Left lung (tissue), 10 donors: Measurements from ENCODE around the gene RMC1. TPM values are rescaled to one million over a fixed set of nuclear protein-coding genes. Genes with fewer than 3 reads are reported as not detected.

Experiments
- ATAC-seq: fragments of 200-7000 bp; cut with Tn5 transposase; one replicate; pipeline ENCODE4 v1.9.1; 2020; ENCODE audit warnings: moderate library complexity
- DNase-seq, 4 donors: peaks; one replicate each; pipeline ENCODE4 v3.0.0-alpha.2; 2013 to 2020
- H3K27ac ChIP-seq, 2 donors: fragments of 200-600 bp; sonication (generic) in 1 of 2; one replicate each; pipeline versions ENCODE4 v1.5.0 to v1.8.0; 2020 to 2021
- H3K27me3 ChIP-seq, 2 donors: fragments of 200-600 bp; sonication (generic) in 1 of 2; one replicate each; pipeline versions ENCODE4 v1.5.0 to v1.8.0; 2020 to 2021
- H3K36me3 ChIP-seq, 2 donors: fragments of 200-600 bp; sonication (generic) in 1 of 2; one replicate each; pipeline versions ENCODE4 v1.5.0 to v1.8.0; 2020 to 2021
- H3K4me1 ChIP-seq, 2 donors: fragments of 200-600 bp; one replicate each; pipeline ENCODE4 v1.8.0; 2021
- H3K4me3 ChIP-seq, 2 donors: fragments of 200-600 bp; sonication (generic) in 1 of 2; one replicate each; pipeline versions ENCODE4 v1.5.0 to v1.8.0; 2020 to 2021; ENCODE audit warnings: mild to moderate bottlenecking in 1 of 2
- H3K9me3 ChIP-seq, 2 donors: fragments of 200-600 bp; sonication (generic) in 1 of 2; one replicate each; pipeline versions ENCODE4 v1.5.0 to v1.8.0; 2020 to 2021
- CTCF ChIP-seq, 2 donors: fragments of 200-600 bp; sonication (generic) in 1 of 2; IDR thresholded peaks; one replicate each; pipeline versions ENCODE4 v1.5.0 to v1.8.0; 2021; ENCODE audit warnings: antibody characterized with exemption in 2 of 2
- intact Hi-C, 2 donors: fragments of 100-400 bp; cut with DNase I; formaldehyde crosslinking; loops; one replicate each; pipeline versions ENCODE4 v1.11.2 to v1.14.2; 2022
- polyA plus RNA-seq, 6 donors: library from polyadenylated mRNA; unstranded; fragments of 120-200 nt; gene quantifications; one replicate each; pipeline ENCODE4 v1.2.1, GENCODE V29; 2013; ENCODE audit not compliant: insufficient read length in 6 of 6
- total RNA-seq, 2 donors: library from RNA; stranded (reverse); fragmentation: NEBNext Ultra II Directional; extraction: Animal tissue kit (Norgen Biotek cat#: 25700); gene quantifications; one replicate each; pipeline ENCODE4 v1.2.1, GENCODE V29; 2021
- donor health status: DM: no; HTN: yes; CAD: no.
- donor health status: DM: no; HTN: no; CAD: no.

RMC1 gene
- total and polyA plus RNA-seq, 8 donors, result 23.5 to 37.9 (median 27.2) TPM

GRCh38 chr18:23459530-23459921, 43.8 kb upstream of the RMC1 start:
- TF ChIP-seq CTCF (IDR thresholded peaks at IDR 0.05), result no peak
- ATAC-seq, result no peak
- no peak overlapping the region for H3K4me3 ChIP-seq
- no peak for DNase-seq
- H3K27ac ChIP-seq, result peak overlapping the region in 1 of 2 donors; percentile 24
- peaks cover 24 to 75% of the 10 kb centered on the region in 2 donors for H3K4me1 ChIP-seq
- H3K36me3 ChIP-seq, result peaks cover 0 to 41% of the 10 kb centered on the region in 2 donors
- no peaks in the 10 kb centered on the region for H3K27me3 ChIP-seq
- H3K9me3 ChIP-seq, result no peaks in the 10 kb centered on the region
- intact Hi-C loops, result no loop called here

GRCh38 chr18:23460285-23461273, 42.7 kb upstream of the RMC1 start:
- peaks cover 18 to 65% of the 10 kb centered on the region in 2 donors for H3K4me1 ChIP-seq
- H3K9me3 ChIP-seq, result no peaks in the 10 kb centered on the region
- DNase-seq (no peak), ATAC-seq (no peak)
- H3K27ac ChIP-seq, result no peak overlapping the region
- TF ChIP-seq CTCF (IDR thresholded peaks at IDR 0.05), result no peak
- intact Hi-C loops, result no loop called here
- no peaks in the 10 kb centered on the region for H3K27me3 ChIP-seq
- peaks cover 0 to 46% of the 10 kb centered on the region in 2 donors for H3K36me3 ChIP-seq
- H3K4me3 ChIP-seq, result no peak overlapping the region

- ATAC-seq, result no peak
- peaks cover 0 to 57% of the 10 kb centered on the region in 2 donors for H3K36me3 ChIP-seq
- intact Hi-C loops, result no loop called here
Observed at GRCh38 chr18:23462876-23463275, 40.4 kb upstream of the RMC1 start.

GRCh38 chr18:23468753-23469459, 34.4 kb upstream of the RMC1 start:
- no peak overlapping the region for H3K4me3 ChIP-seq
- no peaks in the 10 kb centered on the region for H3K27me3 ChIP-seq
- ATAC-seq (no peak), DNase-seq (no peak)
- H3K36me3 ChIP-seq, result peaks cover 0 to 98% of the 10 kb centered on the region in 2 donors
- H3K4me1 ChIP-seq, result no peaks in the 10 kb centered on the region
- intact Hi-C loops, result no loop called here
- TF ChIP-seq CTCF (IDR thresholded peaks at IDR 0.05), result no peak
- no peak overlapping the region for H3K27ac ChIP-seq
- no peaks in the 10 kb centered on the region for H3K9me3 ChIP-seq

More at GRCh38 chr18:23462876-23463275, 40.4 kb upstream of the RMC1 start:
- TF ChIP-seq CTCF (IDR thresholded peaks at IDR 0.05), result no peak
- no peak overlapping the region for H3K27ac ChIP-seq
- H3K4me3 ChIP-seq, result no peak overlapping the region
- no peak for DNase-seq
- H3K9me3 ChIP-seq, result no peaks in the 10 kb centered on the region
- H3K4me1 ChIP-seq, result peaks cover 10 to 42% of the 10 kb centered on the region in 2 donors
- no peaks in the 10 kb centered on the region for H3K27me3 ChIP-seq
